LoVo (cell line): ENCODE data around the gene HOXA10.

Experiments
- DNase-seq: peaks from one replicate; pipeline ENCODE4 v3.0.0-alpha.2; 2016; ENCODE audit warnings: low spot score

HOXA10 gene

DNA sequence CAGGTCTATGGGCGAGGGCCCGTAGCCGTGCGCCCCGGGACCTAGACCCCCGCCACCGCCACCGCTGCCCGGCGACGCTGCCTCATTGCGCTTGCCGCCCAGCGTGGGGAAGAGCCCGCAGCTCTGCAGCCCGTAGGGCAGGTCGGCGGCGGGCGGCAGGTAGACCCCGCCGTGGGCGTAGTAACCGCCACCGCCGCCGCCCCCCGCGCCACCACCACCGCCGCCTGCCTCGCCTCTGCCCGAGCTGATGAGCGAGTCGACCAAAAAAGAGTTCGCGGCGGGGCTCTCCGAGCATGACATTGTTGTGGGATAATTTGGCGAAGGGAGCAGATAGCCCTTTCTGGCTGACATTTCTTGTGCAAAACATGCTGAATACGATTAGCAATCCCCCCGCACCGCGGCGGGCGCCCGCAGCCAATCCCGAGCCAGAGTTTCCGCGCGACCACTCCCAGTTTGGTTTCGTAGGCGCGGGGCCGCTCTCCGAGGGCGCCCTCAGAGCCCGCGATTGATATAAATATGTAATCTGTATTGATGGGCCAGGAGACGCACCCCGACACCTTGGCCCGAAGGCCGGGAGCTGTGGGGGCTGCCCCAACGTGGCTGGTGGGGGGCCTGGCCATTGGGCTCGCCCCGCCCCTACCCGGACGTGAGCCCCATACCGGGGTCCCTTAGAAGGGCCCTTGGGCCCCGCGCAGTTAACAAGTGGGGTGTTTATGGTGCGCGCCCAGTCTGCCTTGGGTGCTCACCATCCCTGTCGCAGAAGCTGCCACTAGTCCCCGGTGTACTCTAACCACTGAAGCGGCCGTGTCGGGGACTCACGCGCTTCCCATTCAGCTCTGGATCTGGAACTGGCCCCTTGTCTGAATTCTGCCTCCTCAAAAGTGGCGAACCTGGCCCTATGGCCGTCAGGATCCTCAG is at the start of gene HOXA10:
Gene HOXA10 (minus strand): TSS at position 365 of the 918 bp plus-strand sequence. CDS start 14 bp downstream, at position 351.
- peak; percentile 84 for DNase-seq

DNA sequence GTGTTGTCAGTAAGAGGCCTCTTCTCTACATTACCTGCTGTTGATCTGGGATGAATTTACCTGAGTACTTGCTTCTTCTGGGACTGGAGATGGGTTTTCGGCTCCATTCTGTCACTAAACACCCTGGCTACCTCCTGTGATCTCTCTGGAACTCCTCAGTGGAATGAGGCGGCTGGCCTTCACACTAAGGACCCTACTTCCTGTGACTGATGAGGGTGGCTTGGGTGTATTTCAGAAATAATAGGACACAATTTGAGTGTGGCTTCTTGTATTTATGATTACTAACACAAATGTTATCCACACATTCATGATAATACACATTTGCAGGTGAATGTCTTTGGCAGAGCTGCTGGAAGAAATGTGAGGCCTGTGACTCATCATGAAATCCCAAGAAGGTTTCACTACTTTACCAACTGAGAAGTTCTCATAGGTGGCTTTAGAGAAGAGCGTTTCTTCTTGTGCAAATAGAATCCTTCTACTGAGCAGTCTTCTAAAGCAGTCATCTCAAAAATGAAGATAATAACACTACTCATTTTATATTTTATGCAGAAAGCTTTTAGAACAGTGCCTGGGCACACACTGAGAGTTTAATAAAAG is 47.2 kb upstream of the HOXA10 start:
- no peak for DNase-seq

DNA sequence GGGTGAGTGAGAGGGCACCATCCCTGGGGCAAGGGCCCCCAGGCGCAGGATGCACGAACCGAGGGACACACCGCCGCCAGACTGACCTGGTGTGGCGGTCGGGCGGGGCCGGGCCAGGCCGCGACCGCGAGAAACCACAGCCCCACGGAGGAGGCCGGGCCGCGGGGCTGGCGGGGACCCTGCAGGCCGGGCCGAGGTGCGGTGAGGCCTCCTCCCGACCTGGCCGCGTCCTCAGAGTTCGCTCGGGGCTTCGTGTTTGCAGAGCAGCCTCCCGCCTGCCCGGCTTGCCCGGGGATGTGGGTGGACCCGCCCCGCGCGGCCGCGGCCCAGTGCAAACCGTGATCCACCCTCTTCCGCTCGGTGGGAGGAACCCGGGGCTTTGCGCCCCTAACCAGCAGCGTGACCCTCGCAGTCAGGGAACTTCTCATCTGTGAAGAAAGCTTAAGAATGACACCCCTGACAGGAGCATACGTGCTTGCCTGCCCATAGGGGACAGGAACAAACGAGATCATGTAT is 46.4 kb upstream of the HOXA10 start:
- DNase-seq = no peak

DNA sequence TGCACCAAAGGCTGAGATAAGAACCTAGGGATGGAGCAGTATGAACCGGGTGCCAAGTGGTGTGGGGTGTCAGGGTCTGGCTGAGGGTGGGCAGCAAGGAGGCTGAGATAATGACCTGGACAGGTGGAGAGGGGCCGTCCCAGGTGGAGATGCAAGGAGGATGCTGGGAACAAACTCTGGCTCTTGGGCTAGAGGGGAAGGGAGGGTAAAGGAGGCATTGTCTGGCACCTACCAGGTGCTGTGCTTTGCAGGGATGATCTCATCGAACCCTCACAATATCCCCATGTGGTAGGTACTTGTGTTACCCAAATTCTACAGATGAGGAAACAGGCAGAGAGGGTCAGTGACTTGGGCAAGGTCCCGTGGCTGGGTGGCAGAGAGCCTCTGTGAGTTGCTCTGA is 45.7 kb upstream of the HOXA10 start:
- no peak for DNase-seq

DNA sequence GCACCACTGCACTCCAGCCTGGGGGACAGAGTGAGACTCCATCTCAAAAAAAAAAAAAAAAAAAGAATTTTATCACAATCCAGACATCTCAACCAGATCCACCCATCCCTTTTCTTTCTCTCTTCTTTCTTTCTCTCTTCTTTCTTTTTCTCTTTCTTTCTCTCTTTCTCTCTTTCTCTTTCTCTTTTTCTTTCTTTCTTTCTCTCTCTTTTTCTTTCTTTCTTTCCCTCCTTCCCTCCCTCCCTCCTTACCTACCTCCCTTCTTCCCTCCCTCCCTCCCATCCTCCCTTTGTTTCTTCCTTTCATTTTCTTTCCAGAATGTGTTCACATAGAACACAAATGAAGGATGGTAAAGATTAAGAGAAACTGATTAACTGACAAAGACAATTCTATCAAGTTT is 43.8 kb upstream of the HOXA10 start:
- no peak for DNase-seq

DNA sequence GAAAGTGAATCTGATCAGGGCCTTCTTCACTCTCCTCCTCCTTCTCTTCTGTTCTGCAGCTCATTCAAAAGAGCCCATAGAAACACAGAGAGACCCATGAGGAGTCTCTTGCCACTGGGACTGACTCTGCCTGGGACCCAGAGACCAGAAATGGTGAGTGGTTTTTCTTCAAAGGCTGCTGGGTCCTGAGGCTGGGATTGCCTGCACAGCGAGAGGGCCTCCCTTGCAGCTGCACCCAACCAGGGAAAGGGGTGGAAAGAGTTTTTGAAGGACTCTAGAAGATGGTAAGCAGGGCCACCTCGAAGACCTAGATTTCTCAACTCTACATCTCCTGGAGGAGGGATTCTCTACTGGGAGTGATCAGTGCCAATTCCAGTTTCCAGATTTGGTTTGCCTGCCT is 41.2 kb upstream of the HOXA10 start:
- DNase-seq = no peak

DNA sequence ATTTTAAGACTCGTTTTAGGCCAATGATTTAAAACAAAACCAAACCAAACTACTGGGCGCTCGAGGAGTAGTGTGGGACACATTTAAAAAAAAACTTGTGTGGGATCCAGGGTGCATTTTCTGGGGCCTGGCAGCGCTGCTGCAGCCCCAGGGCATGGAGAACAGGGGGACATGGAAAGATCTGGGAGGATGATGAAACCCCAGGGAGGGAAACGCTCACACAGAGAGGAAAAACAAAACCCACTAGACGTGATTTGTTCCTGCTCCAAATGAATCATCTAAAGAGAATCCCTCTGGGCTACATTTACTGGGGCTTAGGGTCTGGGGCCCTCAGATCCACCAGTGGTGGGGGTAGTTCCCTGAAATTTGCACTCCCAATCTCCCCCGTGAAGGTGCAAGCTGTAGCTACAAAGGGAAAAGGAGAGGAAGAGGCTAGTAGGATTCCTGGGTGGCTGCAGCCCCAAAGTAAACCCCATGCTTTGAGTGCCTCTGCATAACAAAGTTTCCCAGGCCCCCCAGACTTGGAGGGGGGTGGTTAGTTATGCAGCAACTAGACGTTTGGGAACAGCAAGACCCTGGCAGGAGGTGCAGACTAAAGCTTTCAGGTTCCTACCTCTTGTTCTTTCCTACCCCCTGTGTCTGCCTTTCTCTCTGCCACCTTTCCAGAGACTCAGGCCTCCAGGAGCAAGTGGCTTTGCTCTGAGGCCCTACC is 40.3 kb upstream of the HOXA10 start:
- no peak for DNase-seq

DNA sequence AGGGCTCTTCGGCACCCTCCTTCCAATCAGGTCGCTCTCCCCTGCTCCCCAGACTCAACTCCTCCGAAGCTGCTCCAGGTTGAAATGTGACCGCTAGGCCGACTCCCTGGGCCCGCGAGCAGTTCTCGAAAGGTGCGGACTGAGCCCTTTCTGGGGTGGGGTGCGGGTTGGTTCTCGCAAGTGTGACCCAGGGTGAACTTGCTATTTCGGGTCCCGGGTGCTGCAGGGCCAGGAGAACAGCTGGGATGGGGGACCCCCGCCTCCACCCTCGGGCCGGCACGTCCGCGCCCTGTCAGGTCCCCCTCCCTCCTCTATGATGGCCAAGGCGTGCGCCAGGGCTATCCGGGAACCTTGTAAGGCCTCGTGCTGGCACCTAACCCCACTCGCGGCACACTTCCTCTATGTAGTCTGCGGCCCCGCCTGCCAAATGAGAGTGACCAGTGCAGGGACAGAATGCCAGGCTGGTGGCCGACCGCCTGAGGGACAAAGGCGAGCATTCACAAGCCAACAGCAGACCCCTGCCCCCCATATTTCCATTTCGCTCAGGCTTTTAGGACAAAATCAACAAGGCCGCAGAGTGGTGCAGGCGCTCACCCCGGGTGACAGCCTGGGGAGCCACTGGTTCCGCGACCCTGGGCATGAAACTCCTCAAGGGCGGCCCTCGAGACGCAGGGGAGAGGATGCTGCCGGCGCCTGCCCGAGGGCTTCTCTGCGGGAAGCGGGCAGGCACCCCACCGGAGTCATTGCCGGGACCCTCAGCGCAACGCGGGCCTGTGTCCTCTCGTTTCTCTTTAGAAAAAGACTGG is 39.5 kb upstream of the HOXA10 start:
- DNase-seq = no peak

DNA sequence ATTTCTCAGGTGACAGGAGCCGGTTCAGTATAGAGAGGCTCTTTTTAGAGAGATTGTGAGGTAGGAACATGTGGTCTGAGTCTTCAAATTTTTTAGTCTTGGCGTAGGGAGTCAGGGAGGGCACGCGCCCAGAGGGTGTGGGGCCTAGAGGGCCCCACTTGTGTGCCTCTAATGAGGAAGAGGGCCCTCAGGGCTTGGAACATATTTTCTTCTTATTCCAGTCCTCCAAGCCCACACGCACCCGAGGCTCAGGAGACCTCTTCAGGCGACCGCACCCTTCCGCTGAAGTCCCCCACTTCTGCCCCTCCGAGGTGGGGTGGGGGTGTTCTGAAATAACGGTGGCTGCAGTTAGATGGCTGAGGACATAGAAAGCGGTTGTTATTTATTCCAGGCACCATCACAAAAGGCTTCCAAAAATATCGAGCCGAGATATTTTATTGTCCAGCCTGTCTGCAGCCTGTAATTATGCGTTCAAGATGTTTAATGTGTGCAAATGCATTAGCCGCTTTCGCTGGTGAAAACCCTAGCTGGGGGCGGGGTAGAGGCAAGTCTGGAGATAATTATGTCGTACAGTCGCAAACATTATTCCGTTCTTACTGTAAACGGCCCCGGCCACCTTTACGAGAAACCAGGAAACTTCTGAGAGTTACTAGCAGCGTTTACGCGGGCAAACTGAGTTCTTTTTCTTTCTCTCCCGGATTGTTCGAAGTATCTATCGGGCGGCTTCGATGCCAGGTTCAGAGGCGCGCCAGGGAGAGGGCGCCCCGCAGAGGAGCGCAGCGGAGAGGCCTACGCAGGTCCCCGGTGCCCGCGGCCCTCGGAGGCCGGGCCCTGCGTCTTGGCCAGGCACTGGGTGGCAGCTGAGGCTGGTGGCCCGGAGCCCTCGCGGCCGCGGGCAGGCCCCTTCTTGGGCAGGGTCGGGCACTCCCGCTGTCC is 38.6 kb upstream of the HOXA10 start:
- DNase-seq = no peak

DNA sequence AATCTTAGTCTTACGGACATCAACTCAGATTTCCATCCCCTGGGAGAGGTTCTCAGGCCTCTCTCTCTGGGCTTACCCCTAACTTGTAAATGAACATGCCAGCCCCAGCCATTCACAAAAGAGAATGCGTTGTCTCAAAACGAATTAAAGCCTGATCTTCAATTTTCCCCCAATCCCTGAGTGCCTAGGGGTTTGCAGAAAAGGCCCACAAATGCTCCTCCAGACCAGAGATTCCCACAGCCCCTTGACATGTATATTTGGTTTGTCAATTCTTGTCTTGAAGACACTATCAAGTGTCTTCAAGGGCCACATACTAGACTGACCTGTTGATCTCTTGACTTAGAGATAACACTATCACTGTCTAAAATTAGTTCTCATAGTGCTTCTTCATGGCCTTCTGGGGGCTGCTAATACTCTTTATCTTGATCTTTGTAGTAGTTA is 37.7 kb upstream of the HOXA10 start:
- no peak for DNase-seq

DNA sequence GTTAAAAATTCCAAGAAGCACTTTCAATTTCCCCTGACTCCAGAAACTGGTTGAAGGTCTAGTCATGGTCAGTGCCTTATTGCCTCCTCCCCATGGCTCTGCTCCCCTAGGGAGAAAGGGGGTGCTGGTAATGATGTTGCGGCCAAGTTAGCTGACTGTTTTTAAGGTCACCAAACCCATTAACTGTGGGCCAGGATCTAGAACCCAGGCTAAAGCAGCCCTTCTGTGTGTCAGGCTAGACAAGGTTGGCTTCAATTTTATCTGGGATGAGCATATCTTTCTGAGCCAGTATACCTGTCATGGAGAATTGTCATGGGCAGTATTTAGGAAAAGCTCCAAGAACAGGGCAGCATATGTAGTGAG is 36.9 kb upstream of the HOXA10 start:
- no peak for DNase-seq

DNA sequence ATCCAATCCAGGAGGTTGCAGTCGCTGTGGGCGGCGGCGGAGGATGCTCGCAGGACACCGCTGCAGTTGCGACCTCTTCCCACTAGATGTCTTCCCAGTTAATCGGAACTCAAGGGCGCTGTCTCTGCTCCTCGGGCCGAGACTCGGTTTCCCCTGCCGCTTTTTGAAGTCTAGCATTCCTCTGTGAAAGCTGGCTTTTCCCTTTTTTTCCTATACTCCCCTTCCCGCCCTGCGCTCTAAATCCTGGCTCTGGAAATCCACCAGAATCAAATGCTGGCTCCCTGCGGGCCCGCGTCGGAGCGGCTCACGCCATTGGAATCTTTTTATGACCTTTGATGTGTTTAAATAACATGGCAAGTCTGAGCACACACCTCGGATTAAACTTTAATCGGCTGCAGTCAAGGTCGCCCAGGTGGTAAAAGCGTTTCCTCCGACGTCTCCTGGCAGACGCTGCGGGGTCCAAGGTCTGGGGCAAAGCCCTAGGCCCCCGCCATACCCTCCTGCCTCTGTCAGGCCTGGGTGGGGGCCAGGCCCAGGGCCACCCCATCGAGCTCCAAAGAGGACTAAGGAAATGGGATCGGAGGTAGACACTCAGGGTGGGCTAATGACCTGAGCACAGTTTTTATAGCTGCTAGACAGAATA is 36.4 kb upstream of the HOXA10 start:
- peak; percentile 95 for DNase-seq

DNA sequence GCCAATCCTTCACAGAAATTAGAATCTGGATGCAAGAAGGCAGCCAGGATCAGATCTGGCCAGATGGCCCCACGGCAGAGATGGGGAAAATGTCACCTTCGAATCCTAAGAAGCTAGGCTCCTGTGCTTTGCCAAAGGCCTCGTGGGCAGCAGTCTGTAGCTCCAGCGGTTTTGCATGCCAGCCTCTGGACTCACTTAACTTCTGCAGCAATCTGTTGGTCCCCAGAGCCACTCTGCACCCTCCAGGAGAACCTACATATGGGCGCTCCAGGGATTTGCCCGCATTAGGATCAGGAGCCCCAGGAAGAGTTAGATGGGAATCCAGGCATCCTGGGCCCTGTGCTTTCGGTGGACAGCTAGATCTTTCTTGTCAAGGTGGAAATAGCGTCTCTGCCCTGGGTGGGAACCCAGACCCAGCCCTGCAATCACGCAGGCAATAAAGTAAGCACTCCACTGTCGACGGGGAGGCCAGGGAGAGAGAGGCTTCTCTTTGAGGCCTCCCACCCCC is 35.9 kb upstream of the HOXA10 start:
- DNase-seq = no peak

DNA sequence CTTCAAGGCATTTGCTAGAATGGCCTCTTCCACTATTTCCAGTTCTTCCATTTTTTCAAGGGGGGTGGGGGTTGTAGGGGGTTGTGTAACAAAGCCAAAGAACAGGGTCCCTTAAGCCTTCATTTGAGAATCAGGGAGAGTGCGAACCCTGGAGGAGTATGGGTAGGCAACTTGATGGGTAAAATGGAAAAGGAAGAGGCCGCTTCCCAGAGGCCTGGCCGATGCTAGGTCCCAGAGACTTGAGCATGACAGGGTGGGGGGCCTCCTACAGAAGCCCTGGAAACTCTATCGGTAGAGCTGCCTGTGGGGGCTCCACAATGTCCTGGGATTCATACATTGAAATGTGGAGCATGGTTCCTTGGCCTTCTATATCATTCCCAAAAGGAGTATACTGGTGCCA is 34.9 kb upstream of the HOXA10 start:
- DNase-seq = no peak

DNA sequence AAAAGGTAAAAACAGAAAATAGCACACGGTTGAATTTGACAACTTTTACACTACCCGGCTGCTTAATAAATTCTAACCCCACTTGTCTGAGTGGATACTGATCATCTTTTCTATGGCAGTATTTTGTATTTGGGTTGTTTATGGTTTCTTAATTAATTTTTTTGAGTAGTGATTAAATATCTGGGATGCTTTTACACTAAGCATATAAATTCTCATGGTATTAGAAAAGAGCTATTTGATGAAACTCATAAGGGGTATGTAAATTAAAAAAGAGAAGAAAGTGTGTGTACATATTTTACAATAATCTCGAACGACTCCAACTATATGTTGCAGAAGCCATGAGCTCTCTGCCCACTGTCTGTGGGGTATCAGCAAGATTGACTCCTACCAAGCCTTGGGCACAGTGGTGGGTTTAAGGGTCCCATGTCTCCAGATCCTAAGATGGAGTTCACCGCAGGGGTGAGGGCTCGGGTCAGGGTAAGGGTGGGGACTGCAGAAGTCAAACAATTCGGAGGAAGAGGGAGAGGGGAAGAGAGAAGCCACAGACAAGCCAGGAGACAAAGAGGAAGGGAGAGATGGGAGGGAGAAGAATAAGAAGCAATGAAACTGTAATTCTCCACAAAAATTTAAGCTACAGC is 33.3 kb upstream of the HOXA10 start:
- DNase-seq = peak; percentile 18

DNA sequence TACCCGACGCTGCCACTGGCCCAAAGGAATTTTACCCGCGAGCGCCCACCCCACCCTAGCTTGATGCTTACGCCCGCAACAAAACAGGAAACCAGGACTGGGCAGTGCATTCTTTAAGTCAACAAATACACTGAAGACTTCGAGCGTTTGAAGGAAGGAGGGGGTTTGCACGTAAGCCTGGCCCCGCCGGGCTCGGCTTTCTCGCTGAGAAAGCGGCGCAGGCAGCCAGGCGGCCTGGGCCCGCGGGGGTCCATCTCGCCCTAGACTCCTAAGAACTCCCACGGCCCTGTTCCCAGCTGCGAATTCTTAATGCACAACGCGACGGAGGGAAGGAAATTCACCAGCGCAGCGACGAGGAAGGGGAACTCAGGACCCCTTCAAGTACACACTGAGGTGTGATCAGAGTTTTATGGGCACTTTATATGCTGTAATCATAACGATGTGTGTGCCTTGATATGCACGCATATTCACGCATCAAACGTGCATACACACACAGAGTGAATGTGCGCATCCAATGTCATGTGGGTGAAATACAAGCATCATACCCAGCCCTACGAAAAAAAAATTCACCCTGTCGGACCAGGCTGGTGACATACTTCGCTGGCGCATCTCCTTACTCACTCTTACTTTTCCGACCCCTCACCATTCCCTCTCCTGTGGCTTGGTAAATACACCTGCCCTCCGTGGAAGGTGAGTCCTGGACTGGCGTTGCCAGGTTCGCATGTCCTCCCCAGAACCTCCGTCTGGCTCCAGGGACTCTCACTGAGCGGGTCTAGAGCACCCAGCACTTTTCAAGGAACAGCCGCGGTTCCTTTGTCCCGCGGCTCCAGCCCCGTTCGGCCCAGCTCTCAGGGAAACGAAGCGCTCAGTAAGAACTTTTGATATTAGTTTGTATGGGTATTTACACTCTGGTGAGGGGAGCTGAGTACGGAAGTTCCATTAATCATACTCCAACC is 31.5 kb upstream of the HOXA10 start:
- DNase-seq = peak; percentile 60

DNA sequence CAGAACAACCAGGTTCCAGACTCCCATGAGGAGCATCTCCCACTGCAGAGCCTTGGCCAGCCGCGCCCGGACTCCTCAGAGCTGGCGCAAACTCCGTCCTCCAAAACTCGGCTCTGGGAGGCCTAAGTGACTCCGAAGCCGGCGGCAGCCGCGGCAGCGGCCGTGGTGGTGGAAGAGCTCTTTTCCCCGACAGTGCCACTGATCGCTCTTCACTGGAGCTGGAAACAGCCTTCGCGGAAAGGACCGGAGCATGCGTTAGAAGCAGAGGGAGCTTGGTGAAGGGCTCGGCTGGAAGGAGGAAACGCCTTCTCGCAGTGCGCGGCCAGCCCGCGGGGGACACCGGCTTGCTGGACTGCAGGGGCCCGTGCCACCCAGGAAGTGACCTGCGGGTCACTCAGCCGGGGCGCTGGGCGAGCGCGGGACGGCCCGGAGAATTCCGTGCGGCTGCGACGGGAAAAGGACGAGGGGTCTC is 30.8 kb upstream of the HOXA10 start:
- peak; percentile 62 for DNase-seq

DNA sequence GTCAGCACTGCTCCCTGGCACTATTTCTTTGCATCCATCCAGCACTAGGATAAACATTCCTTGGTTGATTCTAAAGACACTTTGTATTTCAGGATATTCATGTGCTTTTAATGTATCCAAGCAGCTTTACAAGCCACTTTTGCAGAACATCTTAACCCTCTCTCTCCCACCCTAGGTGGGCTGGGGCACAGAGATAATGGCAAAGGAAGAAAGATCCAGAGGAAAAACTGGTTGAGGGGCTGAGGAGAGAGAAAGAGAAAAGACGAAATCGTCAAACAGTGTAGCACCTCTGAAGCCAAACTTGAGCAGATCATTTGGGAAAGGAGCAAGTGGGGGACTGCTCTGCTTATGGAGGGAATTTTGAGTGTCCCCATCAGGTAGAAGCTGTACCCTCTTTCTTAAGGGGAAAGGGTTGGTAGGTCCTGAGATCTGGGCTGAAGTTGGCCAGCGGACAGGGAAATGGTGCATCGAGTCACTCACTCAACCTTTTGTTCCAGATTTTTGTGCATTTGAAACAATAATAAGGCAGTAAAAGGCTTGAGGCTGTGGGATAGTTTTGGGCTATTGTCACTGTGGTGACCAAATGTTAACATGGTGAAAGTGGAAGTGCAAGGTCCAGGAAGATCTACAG is 30.0 kb upstream of the HOXA10 start:
- no peak for DNase-seq
